SHP77 treated with DMSO at 0.1 percent for 48 hours (cell line): Measurements from ENCODE around the gene IPPK.

Experiments used
- DNase-seq: peaks from one replicate; lab custom pipeline; 2025; lab: John Stamatoyannopoulos, UW

Gene IPPK

DNA sequence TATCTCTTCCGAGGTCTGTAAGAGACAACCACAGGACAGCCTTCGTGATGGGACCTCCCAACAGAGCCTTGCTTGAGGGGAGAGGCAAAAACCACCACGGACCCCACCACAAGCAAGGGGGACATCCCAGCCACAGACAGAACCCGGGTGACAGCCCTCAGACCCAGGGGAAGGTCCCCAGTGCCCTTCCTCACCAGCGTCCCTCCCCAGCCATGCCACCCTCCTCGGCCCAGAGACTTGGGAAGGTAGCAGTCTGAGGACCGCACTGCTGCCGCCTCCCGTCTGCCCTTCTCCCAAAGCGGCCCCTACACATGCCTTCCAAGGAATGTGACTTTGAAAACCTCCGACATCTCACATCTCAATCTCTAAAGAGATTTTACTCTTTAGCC, 13.4 kb downstream of the IPPK start:
- no peak for DNase-seq

DNA sequence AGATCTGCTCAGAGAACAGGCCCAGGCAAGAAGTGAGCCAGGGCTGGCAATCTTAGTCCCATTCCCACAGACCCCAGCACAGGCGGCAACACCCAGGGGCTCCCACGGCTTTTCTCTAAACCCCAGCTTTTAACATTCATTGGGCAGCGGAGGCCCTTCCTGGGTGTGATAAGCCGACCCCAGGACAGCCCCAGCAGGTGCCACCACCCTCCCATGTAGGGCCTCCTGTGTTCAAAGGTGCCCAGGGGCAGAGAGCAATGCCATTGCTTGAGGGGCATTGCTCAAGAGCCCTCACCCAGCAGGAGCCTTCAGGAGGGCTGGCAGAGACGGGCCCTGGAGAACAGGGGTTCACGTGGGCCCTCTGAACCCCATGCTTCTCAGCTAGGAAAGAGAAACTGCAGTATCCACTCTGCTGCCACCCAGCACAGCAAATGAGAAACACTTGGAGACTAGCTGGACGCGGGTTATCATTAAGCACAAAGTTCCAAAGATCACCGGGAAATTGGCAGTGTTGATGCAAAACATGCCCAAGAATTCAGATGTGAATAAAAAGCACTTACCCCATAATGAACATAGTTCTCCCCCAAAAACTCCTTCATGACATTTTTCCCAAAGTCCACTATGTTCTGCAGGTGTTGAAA, 13.9 kb downstream of the IPPK start:
- DNase-seq = no peak

DNA sequence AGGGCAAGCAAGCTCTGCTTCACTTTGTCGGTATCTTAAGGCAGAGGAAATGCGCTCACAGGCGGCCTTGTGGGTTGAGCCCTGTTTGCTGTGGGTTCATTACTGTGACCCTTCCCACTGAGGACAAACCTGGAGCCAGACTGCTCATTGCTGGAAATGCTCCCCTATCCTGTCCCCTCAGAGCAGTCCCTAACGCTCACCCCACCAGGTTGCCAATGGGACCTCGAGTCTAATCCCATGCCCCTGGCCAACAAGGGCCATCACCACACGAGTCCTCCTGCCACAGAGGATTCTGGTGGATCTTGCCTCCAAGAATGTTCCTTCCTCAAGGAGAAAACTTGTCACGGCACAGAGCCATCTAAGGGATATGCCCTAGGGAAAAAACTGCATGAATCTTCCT, 14.6 kb downstream of the IPPK start:
- DNase-seq = no peak

DNA sequence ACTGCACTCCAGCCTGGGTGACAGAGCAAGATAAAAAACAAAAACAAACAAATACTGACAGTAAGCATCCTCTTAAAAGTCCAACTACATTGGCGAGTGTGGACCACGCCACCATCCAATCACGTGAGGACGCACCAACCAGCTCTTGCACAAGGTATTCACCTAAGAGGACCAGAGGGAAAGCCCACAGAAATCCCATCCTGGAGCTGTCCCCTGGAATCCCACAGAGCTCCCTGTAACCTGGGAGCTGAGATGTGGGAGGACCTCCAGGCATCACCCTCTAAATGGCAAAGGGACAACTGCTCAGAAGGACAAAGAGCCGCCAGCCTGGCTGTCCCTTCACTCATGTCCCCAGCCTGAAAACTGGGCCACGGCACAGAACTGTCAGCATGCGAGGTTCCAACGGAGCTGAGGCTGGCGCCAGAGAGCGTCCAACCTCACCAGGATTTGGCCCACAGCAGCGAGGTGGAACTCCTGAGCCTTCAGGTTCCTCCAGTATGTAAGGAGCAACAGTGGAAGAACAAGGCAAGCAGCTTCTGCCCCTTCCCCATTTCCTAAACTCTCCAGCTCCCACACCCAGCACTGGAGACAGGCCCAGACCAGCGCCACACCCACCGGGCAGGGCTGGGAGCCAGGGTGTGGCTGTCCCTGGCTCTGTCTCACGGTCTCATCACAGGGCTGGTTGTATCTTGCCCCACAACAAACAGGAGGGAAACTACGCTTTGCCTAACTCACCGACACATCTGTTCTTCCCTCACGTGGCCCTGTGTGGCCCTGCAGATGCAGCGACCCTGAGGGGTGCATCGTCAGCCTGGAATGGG, 15.2 kb downstream of the IPPK start:
- no peak for DNase-seq

DNA sequence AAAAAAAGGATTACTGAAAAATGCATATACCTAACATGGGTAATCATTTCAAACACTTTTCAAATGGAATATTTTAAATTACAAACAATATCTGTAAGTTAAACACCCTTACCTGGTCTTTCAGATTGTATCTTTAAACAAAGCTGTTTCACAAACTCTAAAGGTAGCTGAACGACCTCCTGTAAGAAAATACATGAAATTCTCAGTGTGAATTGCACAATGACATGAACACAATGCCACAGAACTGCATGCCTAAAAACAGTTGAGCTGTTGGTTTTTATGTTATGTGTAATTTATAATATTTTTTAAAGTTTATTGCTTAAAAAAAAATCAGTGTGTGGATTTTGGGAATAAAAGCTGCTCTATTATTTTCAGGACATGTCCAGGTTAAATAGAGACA, 17.5 kb downstream of the IPPK start:
- DNase-seq = no peak

DNA sequence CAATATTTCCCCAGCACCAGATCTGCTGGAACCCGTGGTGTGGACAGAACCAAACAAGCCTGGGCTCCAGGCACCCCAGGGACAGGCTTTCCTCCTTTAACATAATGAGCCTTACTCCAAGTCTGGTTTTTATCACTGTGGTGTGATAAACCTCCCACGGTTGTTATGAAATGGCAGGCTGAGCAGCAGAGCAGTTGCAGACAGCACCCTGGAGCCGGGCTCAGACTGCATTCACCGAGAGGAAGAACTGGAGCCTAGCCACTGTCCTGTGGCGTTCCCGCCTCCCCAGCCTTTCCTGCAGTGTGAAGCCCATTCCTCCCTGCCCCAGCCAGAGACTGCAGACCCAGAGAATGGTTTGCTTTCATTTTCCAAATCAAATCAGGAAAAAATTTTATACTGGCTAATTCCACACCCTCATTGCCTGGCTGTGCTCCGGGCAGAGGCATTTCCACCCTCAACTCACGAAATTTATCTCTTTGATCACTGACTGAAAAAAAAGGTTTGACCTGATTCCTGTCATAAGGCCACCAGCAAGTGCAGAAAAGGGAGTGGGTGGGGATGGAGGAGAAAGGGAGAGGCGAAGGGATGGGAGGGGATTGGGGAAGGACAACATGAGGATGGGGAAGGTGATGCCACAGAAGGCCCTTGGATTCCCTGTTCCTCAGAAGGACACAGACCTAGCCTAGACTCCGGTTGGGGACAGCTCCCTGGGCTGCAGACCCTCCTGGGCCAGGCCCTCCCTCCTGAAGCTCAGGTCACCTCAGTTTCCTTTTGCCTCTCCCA, 18.9 kb downstream of the IPPK start:
- DNase-seq = no peak

DNA sequence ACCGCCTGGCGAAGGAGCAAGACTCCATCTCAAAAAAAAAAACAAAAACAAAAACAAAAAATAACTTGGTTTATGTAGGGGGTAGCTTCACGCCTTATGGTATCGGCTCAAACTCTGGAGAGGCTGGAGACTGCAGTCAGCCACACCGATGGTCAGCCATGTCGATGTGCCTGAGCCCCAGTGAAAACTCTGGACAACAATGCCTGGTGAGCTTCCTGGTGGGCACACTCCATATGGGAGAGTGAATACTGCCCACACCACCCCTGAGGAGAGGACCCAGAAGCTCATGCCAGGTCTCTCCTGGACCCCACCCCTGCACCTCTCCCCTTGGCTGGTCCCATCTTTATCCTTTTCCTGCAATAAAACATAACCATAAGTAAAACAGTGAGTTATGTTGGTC, 19.6 kb downstream of the IPPK start:
- DNase-seq = no peak

DNA sequence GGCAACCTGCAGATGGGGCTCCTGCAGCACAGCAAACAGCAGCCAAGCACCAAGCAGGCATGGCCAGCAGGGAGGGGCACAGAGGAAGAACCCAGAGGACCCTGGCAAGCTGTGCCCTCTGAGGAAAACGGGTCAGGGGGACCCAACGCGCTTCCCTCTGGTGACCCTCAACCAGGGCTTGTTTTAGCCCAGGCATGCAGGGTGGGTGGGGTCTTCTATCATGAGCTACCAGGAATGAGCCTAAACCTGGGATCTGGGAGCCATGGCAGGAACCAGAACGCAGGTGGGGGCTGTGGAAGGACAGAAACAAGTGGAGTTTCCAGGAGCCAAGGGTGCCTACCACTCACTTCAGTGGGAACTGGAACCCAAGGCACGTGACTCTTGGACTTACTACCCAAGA, 20.9 kb downstream of the IPPK start:
- DNase-seq = no peak

DNA sequence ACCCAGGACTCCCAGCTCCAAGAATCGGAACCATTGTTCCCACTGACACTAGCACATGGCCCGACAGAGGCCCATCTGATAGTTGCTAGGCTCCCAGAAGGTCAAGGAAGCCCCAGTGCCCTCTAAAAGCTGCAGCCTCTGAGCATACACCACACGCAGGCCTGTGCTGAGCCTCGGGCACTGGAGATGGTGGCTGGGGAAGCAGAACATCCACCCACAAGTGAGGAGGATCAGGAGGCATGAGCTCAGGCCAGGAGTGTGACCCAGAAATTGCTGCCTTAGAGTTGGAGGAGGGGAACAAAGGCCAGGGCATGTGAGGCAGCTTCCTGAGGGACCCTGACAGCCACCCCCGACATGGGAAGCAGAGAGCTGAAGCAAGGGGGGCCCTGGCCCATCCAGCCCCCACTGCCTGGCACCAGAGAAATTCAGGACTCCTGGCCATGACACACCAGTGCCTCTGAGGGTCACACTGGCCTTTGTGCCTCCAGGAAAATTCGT, 21.4 kb downstream of the IPPK start:
- no peak for DNase-seq

DNA sequence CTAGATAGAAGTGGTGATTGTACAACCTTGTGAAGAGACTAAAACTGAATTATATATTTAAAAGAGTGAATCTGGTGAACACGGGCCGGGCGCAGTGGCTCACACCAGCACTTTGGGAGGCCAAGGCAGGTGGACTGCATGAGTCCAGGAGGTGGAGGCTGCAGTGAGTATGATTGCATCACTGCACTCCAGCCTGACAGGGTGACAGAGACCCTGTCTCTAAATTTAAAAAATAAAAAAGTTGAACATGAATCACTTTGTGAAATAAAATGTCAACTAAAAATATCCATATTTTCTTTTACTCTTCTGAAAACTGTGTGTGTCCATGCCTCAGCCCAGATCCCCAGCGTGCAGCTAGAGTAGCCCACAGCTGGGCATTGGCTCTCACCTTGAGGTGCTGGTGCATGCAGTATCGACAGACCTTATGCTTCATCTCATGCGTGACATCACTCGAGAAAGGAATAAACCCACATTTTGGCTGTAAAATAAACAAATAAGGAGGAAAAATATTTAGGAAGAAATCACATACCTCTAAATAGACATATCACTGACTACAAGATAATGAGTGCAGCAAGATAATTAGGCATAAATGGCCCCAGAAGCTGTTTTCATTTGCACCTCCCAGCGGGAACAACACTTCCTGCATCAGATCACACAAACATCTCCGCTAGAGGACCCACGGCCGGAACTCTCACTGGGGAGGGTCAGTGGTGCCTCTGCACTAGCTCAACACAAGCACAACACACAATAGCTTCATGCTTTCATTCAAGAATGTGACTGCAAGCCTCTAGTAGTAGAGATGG, 22.1 kb downstream of the IPPK start:
- no peak for DNase-seq

DNA sequence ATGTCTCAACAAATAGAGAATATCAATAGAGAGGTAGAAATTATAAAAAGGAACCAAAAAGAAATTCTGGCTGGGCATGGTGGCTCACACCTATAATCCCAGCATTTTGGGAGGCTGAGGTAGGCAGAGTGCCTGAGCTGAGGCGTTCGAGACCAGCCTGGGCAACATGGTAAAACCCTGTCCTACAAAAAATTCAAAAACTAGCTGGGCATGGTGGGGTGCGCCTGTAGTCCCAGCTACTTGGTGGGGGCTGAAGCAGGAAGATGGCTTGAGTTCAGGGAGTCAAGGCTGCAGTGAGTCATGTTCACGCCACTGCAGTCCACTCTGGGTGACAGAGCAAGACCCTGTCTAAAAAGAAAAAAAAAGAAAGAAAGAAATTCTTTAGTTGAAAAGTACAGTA, 24.9 kb downstream of the IPPK start:
- DNase-seq = no peak

DNA sequence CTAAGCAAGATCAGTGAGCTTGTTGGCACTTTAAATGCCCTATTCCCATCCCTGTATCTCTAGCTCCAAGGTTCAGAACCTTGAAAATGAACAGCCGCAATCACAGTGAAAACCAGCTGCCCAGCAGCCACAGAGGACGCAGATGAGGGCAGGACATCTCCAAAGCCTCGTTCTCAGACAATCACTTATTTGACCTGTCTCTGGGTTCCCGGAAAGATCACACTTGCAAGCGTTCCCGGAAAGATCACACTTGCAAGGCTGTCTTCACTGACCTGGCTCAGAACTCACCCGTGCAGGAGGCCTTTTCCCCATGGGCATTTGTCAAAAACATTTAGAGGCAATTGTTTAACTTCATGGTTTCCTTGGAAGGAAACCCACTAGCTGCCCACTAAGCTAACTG, 25.7 kb downstream of the IPPK start:
- DNase-seq = no peak

DNA sequence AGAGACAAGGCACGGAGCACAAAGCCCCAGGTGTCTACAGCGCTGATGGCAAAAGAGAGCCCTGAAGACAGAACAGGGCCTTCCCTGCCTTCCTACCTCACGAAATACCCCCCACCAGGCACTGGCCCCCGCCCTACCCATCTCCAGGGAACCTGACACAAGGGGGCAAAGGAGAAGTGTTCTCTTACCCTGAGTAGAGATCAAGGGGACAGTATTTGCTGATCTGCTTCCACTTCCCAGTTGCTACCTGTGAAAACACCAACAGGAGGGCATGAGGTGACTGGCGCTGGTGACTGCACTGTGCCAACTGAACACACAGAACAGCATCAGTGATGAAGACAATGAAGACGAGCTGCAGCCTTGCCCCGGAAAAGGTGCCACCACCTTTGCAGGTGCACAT, 27.4 kb downstream of the IPPK start:
- no peak for DNase-seq

DNA sequence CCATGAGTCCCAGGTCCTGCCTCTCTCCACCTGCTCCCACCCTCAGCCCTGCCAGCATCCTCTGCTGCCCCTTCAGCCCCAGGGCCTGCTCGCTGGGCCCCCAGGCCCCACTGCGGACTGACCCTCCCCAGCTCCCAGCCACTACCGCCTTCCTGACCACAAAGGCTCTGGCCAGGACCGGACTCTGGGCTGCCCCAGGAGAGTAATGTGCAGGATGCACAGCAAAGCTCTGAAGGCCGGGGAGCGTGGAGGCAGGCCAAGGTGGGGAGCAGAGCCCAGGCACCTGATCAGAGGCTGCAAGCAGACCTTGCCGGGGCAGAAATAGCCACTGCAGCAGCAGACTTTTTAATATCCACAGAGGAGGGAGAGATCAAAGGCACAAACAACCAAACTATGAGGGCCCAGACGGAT, 27.9 kb downstream of the IPPK start:
- DNase-seq = no peak

DNA sequence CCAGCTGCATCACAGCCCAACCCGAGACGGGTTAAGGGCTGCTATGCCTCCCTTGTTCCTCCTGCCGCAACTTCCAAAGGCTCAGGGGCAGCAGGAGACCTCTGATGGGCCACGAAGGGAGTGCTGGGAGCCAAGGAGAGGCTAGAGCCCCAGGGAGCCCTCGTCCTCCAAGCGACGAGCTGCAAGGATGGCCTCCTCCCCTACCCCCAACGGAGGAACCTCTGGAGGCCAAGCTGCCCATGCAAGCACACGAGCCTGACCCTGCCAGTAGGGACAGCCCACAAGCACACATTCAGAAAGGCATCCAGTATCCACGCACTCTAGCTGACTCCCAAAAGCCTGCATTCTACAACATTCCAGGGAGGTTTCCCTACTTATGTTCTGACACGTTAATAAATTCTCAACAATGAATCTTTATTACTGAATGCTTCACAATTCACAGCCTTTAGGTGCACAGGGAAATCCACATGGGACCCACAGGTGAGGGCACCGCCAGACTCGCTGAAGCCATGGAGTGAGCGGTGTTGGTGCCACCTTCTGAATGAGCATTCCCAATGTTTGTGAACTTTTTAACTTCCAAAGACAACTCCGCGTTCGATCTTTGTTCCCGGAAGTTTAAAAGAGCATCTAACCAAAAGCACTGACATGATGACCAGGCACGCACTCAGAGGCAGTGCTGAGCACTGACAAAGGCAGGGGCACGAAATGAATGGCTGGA, 28.7 kb downstream of the IPPK start:
- DNase-seq = no peak

DNA sequence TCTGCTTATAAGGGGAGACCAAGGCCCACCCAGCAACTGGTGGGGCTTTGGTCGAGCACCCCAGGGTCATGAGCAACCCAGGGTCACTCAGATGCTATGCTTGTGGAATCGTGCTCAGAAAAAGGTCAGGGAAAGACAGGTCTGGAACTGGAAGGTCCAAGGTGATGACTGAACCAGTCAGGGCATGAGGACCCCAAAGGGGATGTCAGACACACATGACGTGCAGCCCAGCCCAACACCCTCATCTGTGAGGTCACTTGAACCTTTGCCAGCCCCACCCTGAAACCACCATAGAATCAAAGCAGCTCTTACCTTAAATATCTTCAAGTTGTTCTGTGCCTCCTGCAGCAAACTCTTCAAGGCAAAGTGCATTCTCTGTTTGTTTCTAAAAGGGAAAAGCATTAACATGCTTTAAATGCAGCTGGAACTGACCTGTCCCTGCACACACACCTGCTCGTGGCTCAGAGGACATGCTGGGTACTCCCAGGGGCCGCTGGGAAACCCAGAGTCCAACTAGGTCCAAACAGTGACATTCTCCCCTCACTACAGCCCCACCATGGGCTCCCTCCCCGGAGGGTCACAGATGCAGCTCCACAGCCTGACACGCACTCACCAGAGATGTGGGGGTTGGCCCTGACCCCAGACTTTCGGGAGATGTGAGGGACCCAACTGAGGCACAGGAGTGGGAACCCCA, 29.4 kb downstream of the IPPK start:
- DNase-seq = no peak

DNA sequence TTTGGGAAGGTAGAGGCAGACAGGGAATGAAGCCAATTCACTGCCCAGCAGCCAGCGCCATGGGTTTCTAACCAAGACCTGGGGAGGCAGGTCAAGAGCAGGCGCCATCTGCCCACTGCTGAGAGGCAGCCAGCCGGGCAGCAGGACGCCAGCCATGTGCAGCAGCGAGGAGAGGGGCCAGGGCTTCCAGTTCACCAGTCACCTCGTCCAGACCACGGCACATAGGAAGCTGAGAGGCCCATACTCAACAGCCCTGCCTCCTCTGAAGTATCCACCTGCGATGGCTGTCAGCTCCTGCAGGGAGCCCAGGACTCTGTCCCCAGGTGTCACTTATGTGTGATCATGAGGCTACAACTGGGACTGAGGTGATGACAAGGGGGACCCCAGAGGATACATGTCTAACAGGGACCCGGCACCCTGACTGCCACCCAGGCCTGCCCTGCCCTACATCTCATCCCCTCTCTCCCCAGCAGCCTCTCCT, 30.1 kb downstream of the IPPK start:
- no peak for DNase-seq

DNA sequence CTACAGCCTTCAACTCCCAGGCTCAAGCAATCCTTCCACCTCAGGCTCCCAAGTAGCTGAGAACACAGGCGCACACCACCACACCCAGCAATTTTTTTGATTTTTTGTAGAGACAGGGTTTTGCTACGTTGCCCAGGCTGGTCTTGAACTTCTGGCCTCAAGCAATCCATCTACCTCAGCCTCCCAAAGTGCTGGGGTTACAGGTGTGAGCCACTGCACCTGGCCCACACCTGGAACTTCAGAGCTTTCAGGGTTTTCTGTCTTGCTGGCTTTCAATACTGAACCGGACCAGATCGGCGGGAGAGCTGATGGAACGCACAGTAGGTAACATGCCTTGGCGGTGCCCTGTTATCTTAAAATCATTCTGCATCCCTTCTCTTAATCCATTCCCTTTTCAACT, 30.8 kb downstream of the IPPK start:
- DNase-seq = no peak

DNA sequence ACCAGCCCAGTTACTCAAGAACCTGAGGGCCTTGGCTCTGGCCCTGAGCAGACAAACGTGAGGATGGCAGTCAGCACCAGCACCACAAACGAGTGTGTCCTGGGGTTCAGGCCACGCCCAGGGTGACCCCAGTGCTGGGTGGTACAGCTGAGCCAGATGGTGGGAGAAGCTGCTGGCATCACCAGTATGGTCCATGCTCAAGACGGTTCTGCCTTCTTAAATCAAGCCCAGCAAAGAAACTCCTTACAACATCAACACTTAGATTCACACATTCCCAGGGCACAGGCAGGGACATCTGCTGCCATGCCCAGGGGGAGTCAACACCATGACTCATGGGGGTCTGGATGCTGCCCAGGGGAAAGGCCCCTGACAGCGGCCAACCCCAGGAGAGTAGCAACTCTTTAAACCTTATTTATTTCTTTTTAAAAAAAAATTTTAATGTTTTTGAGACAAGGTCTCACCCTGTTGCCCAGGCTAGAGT, 31.3 kb downstream of the IPPK start:
- no peak for DNase-seq

DNA sequence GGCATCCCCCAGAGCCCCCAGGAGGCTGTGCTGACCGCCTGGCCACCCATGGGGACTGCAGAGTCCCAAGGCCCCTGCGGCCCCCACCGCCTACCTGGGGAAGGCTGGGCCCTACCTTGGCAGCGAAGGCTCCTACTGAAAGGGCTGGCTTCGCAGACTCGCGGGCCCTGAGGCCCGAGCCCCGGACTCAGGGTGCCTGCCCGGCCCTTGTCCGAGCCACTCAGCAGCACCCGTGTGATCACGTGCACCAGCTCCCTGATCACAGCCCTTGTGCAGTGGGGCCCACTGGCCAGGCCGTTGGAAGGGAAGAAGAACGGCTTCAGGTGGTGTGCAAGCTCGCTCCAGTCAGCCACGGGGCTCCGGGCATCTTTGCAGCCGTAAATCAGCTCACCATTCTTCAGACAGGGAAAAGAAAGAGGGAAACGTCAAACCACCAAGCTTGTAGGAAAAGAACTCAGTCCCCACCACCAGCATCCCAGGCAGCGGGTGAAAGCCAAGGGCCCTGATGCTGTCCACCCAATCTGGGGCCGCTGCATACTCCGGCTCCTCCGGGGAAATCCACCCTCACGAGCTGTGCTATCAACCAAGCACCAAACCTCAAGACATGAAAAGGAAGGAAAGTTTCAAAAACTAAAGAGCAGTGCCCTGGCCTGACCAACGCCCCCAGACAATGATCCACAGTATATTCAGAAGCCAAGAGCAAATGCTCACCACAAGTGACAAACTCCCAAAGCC, 31.9 kb downstream of the IPPK start:
- DNase-seq = no peak
